DMS 273 (cell line): ENCODE results near the gene AGBL1.
A peak's percentile ranks its signal among the peaks of the same experiment; 100 is the strongest.
"Not testable (repeated sequence)": the region's sequence is repeated elsewhere in the genome, so short reads cannot be mapped to it uniquely, and the experiment has no call there.

ENCODE experiments used
- DNase-seq: peaks from one replicate; lab custom pipeline; 2025; ENCODE audit not compliant: unreplicated experiment; lab: John Stamatoyannopoulos, UW

The AGBL1 gene

DNA sequence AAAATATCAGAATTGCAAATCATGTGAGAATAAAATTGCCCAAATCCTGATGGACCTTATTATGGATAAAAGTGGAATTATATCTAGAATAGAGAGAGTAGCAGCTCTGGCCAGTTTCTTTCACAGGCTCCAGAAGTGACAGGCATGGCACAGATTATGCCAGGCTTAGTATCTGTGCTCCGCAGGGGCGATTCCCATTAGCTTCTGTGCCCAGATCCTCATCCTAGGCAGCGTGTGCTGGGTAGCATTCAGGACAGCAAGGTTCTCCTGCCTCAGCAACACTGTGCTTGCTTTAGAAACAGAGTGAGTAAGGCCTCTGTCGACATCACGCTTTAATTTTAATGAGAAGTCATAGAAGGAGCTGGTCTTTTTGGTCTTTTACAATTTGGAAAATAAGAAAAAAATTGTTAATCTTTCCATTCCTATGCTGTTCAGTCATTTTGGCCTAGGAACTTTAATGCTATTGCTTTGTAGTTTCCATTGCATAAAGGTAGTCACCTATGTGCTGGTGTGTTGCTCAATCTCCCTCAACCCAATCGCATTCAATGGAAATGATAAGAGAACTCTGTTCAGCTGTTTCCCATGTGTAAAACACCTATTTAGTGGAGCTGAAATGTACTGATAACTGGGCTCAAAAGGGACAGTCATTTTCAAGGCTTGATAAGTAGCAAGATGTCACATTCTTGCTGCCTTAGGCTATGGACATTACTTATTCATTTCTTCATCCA, 770.1 kb downstream of the AGBL1 start:
- no peak for DNase-seq

- DNase-seq, result no peak
These were observed 771.3 kb downstream of the AGBL1 start for GRCh38 chr15:86850939-86851338.

GRCh38 chr15:86852741-86853140, 773.1 kb downstream of the AGBL1 start:
- no peak for DNase-seq

- DNase-seq, result no peak
These were observed 774.5 kb downstream of the AGBL1 start for GRCh38 chr15:86854176-86854575.

DNA sequence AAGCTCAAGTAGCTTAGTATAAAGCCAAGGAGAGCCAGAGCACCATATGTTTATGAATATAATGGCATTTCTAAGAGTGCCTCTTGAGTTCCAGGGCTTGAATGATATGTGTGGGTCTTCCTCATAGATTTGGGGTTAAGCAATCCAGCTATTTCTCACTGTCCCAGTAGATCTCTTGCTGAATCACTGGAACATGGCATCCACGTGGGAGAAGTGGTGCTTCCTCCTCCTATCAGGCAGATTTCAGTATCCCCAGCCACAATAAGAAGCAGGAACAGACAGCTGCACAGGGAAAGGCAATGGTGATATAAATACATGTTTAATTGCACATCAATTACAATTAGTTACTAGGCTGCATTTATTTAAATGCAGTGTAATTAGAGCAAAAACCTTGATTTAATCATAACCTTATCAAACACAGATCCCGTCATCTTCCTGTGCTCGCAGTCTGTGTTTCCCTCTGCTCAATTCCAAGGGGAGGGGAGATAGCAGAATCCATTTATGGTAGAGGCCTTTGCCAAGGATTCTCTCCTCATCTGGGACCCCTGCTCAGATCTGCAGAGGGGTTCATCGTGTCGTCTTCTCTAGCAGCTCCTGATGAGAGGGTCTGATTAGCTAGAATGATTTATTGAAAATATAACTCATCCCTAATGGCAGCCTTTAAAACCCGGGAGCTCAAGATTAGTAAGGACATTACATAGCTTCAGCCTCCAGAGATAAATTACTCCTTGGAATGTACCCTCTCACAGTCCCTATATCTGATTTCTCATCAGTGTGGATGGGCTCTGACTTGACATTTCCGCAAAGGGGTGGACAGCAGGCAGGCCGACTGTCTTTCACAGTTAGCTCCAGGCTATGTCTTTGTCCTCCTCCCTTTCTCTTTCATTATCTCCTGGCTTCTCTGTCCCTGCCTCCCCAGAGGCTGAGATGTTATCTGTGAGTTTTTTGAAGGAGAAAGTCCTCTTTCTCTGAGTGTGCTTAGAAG, 775.9 kb downstream of the AGBL1 start:
- no peak for DNase-seq

DNA sequence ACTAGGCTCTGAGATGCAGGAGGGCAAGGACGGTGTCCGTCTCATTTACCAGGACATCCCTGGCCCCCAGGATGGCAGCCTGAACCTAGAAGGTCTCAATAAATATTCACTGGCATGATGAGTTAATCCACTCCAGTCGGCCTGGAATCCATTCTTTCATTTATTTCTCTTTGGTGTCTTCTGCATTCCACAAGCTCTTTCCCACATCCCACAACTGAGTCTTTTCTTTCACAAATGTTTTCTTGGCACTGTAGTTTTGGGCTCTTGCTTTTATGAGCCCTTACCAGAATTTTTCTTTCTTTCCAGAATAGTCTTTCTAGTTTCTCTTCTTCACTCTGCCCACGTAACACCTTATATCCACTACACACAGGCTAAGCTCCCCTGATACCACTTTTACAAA, 778.0 kb downstream of the AGBL1 start:
- no peak for DNase-seq

GRCh38 chr15:86863226-86863915, 783.7 kb downstream of the AGBL1 start:
- DNase-seq, result no peak

DNA sequence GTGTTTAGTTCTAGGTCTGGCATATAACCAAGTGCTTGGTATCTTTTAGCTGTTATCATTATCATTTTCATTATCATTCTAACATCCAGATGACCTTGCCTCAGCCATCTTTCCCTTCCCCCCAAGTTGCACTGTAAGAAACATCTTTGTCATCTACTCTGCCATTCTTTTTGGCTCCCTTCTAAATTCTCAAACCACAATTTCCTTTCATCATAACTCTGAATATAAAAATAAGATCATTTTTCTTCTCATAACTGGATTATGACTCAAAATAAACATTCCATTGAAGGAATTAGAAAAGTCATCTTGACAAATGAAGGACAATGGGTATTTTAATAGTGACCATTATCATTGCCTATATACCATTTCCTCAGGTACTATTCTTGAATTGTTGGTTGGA, 786.2 kb downstream of the AGBL1 start:
- DNase-seq, result no peak

GRCh38 chr15:86870846-86871245, 791.2 kb downstream of the AGBL1 start:
- no peak for DNase-seq

DNA sequence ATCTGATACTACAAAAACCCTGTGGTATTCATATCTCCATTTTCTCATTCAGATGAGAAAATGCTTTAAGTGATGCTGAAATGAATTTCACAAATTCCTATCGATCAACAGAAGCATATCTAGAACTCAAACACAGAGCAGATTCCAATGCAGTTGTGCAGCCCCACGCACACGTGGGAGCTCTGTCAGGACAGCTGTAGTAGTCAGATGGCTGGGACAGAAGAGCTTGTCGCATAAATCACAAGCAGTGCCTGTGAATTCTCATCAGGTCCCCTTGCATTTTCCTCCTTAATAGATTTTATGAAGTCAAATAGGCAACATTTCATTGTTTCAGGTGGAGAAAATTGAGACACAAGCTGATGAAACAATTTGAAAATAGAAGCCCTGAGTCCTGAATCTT, 792.3 kb downstream of the AGBL1 start:
- DNase-seq, result peak; percentile 1

DNA sequence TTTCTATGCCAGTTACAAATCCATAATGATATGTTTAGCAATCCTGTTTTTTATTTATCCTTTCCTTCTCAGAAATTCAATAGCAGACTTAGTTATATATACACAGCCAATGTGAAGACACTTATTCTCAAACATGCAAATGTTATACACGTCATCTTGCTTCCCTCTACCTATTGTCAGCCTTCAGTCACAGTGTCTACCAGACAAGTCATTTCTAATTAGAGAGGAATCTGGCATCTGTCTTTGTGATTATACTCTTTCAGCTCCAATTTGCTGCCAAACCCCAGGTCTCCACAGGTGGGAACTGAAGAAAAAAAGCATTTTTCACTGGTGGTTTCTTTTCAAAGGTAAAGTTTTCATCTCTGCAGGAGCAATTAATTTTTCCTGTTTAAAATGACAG, 793.1 kb downstream of the AGBL1 start:
- DNase-seq, result no peak

- no peak for DNase-seq
These were observed 795.4 kb downstream of the AGBL1 start for GRCh38 chr15:86875067-86875466.

GRCh38 chr15:86876387-86876944, 796.8 kb downstream of the AGBL1 start:
- DNase-seq, result no peak

DNA sequence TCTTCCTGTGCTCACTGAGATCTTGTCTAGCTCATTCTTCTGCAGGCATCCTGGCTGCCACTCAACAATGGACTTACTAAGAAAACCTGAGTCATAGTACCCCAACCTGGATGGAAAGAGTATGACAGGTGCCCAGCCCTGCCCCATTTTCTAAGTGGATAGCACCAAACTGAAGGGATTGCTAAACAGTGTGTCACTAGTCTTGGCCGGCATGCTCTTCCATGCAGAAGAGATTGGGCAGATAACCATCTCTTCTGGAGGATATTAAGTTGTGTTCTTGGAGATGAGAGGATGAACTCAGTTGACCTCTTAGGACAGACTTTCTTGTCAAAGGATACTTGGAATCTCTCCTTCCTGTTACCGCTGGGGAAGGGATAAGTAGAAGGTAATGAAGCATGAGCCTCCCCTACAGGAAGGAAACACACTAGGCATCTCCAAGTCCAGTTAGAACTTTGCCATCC, 797.5 kb downstream of the AGBL1 start:
- no peak for DNase-seq

GRCh38 chr15:86878844-86879243, 799.2 kb downstream of the AGBL1 start:
- not testable (repeated sequence) for DNase-seq

DNA sequence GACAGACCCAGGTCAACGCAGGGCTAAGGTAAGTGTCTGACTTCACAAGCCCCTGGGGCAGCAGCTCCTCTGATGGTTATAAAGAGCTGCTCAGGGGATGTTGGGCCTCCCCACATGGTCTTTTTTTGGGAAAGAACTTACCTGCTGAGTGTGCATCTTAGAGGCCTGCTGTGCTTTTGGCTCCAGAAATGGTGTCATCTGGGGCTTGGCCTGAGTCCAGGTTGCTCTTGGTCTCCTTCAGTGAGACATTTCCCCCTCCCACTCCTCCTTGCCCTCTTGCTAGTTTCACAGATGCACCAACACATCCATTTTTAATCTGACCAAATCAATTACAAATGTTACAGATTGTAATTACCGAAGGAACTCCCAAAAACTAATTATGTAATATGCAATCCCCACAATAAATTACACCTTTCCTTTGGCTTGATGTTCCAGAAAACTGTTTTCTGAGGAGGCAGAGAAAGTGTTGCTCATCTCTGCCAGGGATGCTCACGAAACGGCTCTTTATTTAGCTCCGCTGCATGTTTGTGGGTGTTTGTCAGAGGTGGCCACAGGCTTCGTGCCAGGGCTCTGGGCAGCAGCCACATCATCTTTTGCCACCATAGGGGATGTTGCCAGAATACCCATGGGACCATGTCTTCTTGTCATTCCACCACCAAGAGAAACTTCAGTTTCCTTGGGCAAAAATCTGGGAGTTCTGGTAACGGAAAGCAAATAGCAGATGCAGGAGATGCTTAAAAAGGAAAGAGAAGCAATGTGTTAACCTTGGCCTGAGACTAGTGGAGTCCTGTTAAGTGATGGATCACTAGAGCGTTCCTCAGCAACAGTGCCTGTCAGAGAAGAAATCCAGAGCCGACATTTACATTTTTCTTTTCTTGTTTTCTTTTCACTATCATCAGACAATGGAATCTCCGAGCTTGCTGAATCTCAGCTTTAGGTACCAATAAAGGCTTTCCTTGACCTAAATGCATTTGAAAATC, 799.9 kb downstream of the AGBL1 start:
- peak; percentile 3 for DNase-seq

DNA sequence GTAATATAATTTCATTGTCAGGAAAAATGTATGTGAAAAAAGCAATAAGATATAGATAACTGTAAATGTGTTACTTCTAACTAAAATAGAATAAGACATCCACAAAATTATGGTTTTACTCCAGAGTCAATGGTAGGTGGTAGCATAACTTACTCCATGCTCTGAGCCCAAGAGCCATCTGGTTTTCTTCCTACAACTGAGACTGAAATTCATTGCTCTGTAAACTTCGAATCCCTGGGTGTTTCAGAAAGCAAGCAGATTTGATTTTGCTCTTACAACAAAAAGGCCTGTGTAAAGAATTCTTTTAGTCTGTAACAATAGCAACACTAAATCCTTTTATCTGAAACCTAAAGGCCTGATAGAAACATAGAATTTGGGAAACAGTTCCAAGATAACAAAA, 805.9 kb downstream of the AGBL1 start:
- no peak for DNase-seq

DNA sequence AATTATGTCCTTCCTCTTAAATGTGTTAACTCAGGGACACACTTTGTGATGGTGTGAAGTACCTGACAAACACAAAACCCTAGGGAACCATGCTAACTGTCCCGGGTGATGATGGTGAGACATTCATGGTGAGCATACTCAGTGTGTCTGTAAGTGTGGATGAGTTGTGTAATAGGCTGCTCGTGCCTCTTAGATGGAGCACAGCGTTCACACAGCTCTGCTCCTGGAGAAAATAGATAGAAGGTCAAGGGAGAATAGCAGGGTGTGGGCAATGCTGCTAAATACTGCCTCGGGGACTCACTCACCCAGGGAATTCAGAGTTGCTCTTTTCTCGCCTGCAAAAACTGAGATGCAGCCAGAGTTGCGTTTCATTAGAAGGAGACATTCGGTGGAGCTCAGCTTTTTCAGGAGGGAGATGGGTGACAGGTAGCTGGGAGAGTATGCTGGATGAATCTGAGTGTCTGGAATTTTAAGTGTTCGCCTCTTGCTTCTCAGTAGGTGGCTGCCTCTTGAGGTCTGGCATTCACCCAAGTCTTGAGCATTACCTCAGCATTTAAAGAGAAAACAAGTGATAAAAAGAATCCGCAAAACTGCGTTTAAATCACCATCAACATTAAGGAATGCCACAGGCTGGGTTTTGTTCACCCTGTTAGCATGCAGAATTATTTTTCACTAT, 813.2 kb downstream of the AGBL1 start:
- peak; percentile 50 for DNase-seq

GRCh38 chr15:86894269-86894668, 814.6 kb downstream of the AGBL1 start:
- no peak for DNase-seq
